GM21360 (cell line): ENCODE results near the gene TRPV3.
"Not testable (repeated sequence)": the region's sequence is repeated elsewhere in the genome, so short reads cannot be mapped to it uniquely, and the experiment has no call there.

Source experiments
- ATAC-seq: cut with Tn5 transposase; IDR thresholded peaks from one replicate; pipeline ENCODE4 v1.9.1; 2021; ENCODE audit warnings: mild to moderate bottlenecking, moderate library complexity; ENCODE audit not compliant: unreplicated experiment

The TRPV3 gene

GRCh38 chr17:3475812-3476610 is 81.6 kb downstream of the TRPV3 start, which contains the start of gene ASPA:
Gene ASPA, plus strand, starts transcription at chr17:3475997. Its CDS starts 163 bp downstream, at chr17:3476160.
- ATAC-seq, result no peak

- no peak for ATAC-seq
Observed at GRCh38 chr17:3475251-3475685, 82.3 kb downstream of the TRPV3 start.

- ATAC-seq, result no peak
Observed at GRCh38 chr17:3474212-3474611, 83.4 kb downstream of the TRPV3 start.

- no peak for ATAC-seq
Observed at GRCh38 chr17:3472137-3472536, 85.5 kb downstream of the TRPV3 start.

GRCh38 chr17:3471599-3471998 is 86.0 kb downstream of the TRPV3 start, which contains the start of gene SPATA22:
Gene SPATA22, minus strand, starts transcription at chr17:3471819. Its CDS starts 2,494 bp downstream, at chr17:3469325.
- ATAC-seq, result no peak

GRCh38 chr17:3469529-3469928 is 88.1 kb downstream of the TRPV3 start:
- no peak for ATAC-seq

GRCh38 chr17:3466355-3466754 is 91.3 kb downstream of the TRPV3 start:
- not testable (repeated sequence) for ATAC-seq
